CD4-positive, alpha-beta T cell treated with Interleukin-1 beta for 1 hour (primary cell): ENCODE data around the gene SHISAL2A.

Experiments used
- DNase-seq, 2 donors: peaks; one replicate each; pipeline ENCODE4 v3.0.0-alpha.2; 2020 to 2022

SHISAL2A gene

GRCh38 chr1:52660807-52661206 lies 27.8 kb downstream of the SHISAL2A start:
- DNase-seq = no peak

GRCh38 chr1:52662645-52663313 lies 29.8 kb downstream of the SHISAL2A start:
- DNase-seq = no peak

- DNase-seq = no peak
Observed at GRCh38 chr1:52663716-52664115, 30.7 kb downstream of the SHISAL2A start.

- no peak for DNase-seq
Observed at GRCh38 chr1:52665006-52665941, 32.3 kb downstream of the SHISAL2A start.

- DNase-seq = no peak
Observed at GRCh38 chr1:52667290-52667689, 34.3 kb downstream of the SHISAL2A start.

- no peak for DNase-seq
Observed at GRCh38 chr1:52667984-52668383, 35.0 kb downstream of the SHISAL2A start.

GRCh38 chr1:52668711-52669110 lies 35.7 kb downstream of the SHISAL2A start:
- no peak for DNase-seq

GRCh38 chr1:52669696-52670095 lies 36.7 kb downstream of the SHISAL2A start:
- no peak for DNase-seq

- no peak for DNase-seq
Observed at GRCh38 chr1:52670604-52671003, 37.6 kb downstream of the SHISAL2A start.

GRCh38 chr1:52672946-52673345 lies 40.0 kb downstream of the SHISAL2A start:
- no peak for DNase-seq

- no peak for DNase-seq
Observed at GRCh38 chr1:52673513-52673912, 40.5 kb downstream of the SHISAL2A start.

GRCh38 chr1:52674497-52675384 lies 41.8 kb downstream of the SHISAL2A start:
- DNase-seq = no peak

- DNase-seq = no peak
Observed at GRCh38 chr1:52676249-52676903, 43.4 kb downstream of the SHISAL2A start.

- no peak for DNase-seq
Observed at GRCh38 chr1:52677076-52677806, 44.3 kb downstream of the SHISAL2A start.

GRCh38 chr1:52679048-52679447 lies 46.1 kb downstream of the SHISAL2A start:
- no peak for DNase-seq

- DNase-seq = no peak
Observed at GRCh38 chr1:52679498-52679897, 46.5 kb downstream of the SHISAL2A start.

GRCh38 chr1:52680353-52680752 lies 47.4 kb downstream of the SHISAL2A start:
- no peak for DNase-seq

- no peak for DNase-seq
Observed at GRCh38 chr1:52681136-52681535, 48.2 kb downstream of the SHISAL2A start.

GRCh38 chr1:52683367-52683940 lies 50.5 kb downstream of the SHISAL2A start:
- DNase-seq = no peak

- DNase-seq = no peak
Observed at GRCh38 chr1:52684545-52684944, 51.6 kb downstream of the SHISAL2A start.

- peak; percentile 81 to 82 for DNase-seq
Observed at GRCh38 chr1:52686261-52686751, 53.3 kb downstream of the SHISAL2A start.
